K562 (cell line): Measurements from ENCODE around the gene RLIM.

ENCODE experiments used
- BRCA1 ChIP-seq, 2 experiments: fragments of 450-650 bp in 1 of 2; sonication (generic) in 1 of 2; formaldehyde crosslinking in 1 of 2; IDR thresholded peaks; 2 replicates each; pipeline versions ENCODE4 v1.5.0 to v1.6.1; 2017 to 2020; ENCODE audit warnings: mild to moderate bottlenecking in 1 of 2, missing genetic modification reagents in 1 of 2
- CAMTA2 ChIP-seq: fragments of 250-450 bp; sonication (Bioruptor Pico); conservative IDR thresholded peaks from 2 replicates; pipeline ENCODE4 v1.5.1; 2022
- CC2D1A ChIP-seq: fragments of 450-650 bp; IDR thresholded peaks from 2 replicates; pipeline ENCODE4 v1.6.1; 2017; ENCODE audit warnings: mild to moderate bottlenecking
- CEBPB ChIP-seq: fragments of 450-650 bp; IDR thresholded peaks from 2 replicates; pipeline ENCODE4 v1.6.1; 2016; ENCODE audit warnings: missing genetic modification characterization, missing compliant biosample characterization
- EGR1 ChIP-seq: fragments of 450-650 bp; conservative IDR thresholded peaks from 2 replicates; pipeline ENCODE4 v1.6.1; 2017; ENCODE audit warnings: mild to moderate bottlenecking
- HDAC6 ChIP-seq: IDR thresholded peaks from 2 replicates; pipeline ENCODE4 v1.6.1; 2012; ENCODE audit warnings: low read depth, mild to moderate bottlenecking, control low read depth, inconsistent platforms, low read length, moderate library complexity
- MYNN ChIP-seq, 2 experiments: sonication (generic); formaldehyde crosslinking in 1 of 2; IDR thresholded peaks; 2 replicates each; pipeline versions ENCODE4 v1.5.0 to v1.6.1; 2016 to 2020; ENCODE audit warnings: antibody characterized with exemption in 1 of 2, missing genetic modification reagents in 1 of 2
- NR2F6 ChIP-seq: fragments of 450-650 bp; formaldehyde crosslinking; IDR thresholded peaks from 2 replicates; pipeline ENCODE4 v1.4.0; 2020; ENCODE audit warnings: mild to moderate bottlenecking
- RBM39 ChIP-seq: fragments of 200-400 bp; formaldehyde crosslinking; optimal IDR thresholded peaks from 2 replicates; pipeline ENCODE3; 2018; ENCODE audit warnings: low read depth, low read length
- SUPT5H ChIP-seq: fragments of 450-650 bp; IDR thresholded peaks from 2 replicates; pipeline ENCODE4 v1.6.1; 2016
- TEAD4 ChIP-seq, 2 experiments: sonication (generic) in 1 of 2; formaldehyde crosslinking in 1 of 2; IDR thresholded peaks; 2 replicates each; pipeline versions ENCODE4 v1.6.1 to v1.8.0; 2012 to 2022; ENCODE audit warnings: borderline replicate concordance in 1 of 2, inconsistent platforms in 1 of 2, low read length in 1 of 2, mild to moderate bottlenecking in 1 of 2, missing genetic modification reagents in 1 of 2
- ZNF239 ChIP-seq: fragments of 250-450 bp; sonication (Bioruptor Pico); IDR thresholded peaks from 2 replicates; pipeline ENCODE4 v1.4.0; 2020; ENCODE audit warnings: mild to moderate bottlenecking
- TF ChIP-seq, protein P1 (sequence below), 3 experiments: IDR thresholded peaks in 2 of 3; conservative IDR thresholded peaks in 1 of 3; 2 replicates each; pipeline ENCODE4 v1.5.1; 2011 to 2012; ENCODE audit warnings: low read length in 3 of 3, mild to moderate bottlenecking in 3 of 3, control low read depth in 2 of 3, improper control_type of control experiment in 1 of 3, inconsistent platforms in 1 of 3, low read depth in 1 of 3, mixed read lengths in 1 of 3, moderate library complexity in 1 of 3; ENCODE audit not compliant: insufficient read depth in 2 of 3
- TF ChIP-seq, protein P2 (sequence below): fragments of 250-450 bp; sonication (Bioruptor Pico); IDR thresholded peaks from 2 replicates; pipeline ENCODE4 v1.5.0; 2020; ENCODE audit warnings: mild to moderate bottlenecking, borderline replicate concordance

DNA sequence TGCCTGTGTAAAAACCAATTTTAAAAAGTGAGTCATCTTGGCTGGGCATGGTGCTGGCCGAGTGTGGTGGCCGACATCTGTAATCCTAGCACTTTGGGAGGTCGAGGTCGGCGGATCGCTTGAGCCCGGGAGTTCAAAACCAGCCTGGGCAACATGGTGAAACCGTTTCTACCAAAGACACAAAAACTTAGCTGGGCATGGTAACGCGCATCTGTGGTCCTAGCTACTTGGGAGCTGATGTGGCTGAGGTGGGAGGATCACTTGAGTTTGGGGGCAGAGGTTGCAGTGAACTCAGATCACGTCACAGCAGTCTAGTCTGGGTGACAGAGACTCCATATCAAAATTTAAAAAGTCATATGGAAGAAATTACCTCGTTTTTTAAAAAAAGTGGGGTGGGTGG is 7.6 kb downstream of the RLIM start:
- TF ChIP-seq EGR1 (no peak), RBM39 (no peak), MYNN (IDR thresholded peaks at IDR 0.05) (no peak), MYNN (CRISPR knock-in tag; IDR thresholded peaks at IDR 0.05) (no peak), BRCA1 (IDR thresholded peaks at IDR 0.05) (no peak), BRCA1 (CRISPR knock-in tag; IDR thresholded peaks at IDR 0.05) (no peak), TEAD4 (IDR thresholded peaks at IDR 0.05; ENCODE audit: low read length) (no peak), TEAD4 (CRISPR knock-in tag; IDR thresholded peaks at IDR 0.05; ENCODE audit: borderline replicate concordance) (no peak), CC2D1A (no peak), NR2F6 (CRISPR knock-in tag) (no peak), CEBPB (tag) (no peak), CAMTA2 (CRISPR knock-in tag) (no peak), ZNF239 (CRISPR knock-in tag) (no peak), SUPT5H (no peak), HDAC6 (no peak)
- TF ChIP-seq, protein P1, sequence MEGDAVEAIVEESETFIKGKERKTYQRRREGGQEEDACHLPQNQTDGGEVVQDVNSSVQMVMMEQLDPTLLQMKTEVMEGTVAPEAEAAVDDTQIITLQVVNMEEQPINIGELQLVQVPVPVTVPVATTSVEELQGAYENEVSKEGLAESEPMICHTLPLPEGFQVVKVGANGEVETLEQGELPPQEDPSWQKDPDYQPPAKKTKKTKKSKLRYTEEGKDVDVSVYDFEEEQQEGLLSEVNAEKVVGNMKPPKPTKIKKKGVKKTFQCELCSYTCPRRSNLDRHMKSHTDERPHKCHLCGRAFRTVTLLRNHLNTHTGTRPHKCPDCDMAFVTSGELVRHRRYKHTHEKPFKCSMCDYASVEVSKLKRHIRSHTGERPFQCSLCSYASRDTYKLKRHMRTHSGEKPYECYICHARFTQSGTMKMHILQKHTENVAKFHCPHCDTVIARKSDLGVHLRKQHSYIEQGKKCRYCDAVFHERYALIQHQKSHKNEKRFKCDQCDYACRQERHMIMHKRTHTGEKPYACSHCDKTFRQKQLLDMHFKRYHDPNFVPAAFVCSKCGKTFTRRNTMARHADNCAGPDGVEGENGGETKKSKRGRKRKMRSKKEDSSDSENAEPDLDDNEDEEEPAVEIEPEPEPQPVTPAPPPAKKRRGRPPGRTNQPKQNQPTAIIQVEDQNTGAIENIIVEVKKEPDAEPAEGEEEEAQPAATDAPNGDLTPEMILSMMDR (IDR thresholded peaks at IDR 0.05 in 2 of 3, conservative IDR thresholded peaks at IDR 0.05 in 1 of 3; ENCODE audit: insufficient read depth in 2 of 3, low read depth in 1 of 3, low read length in 3 of 3): no peak
- TF ChIP-seq, protein P2, sequence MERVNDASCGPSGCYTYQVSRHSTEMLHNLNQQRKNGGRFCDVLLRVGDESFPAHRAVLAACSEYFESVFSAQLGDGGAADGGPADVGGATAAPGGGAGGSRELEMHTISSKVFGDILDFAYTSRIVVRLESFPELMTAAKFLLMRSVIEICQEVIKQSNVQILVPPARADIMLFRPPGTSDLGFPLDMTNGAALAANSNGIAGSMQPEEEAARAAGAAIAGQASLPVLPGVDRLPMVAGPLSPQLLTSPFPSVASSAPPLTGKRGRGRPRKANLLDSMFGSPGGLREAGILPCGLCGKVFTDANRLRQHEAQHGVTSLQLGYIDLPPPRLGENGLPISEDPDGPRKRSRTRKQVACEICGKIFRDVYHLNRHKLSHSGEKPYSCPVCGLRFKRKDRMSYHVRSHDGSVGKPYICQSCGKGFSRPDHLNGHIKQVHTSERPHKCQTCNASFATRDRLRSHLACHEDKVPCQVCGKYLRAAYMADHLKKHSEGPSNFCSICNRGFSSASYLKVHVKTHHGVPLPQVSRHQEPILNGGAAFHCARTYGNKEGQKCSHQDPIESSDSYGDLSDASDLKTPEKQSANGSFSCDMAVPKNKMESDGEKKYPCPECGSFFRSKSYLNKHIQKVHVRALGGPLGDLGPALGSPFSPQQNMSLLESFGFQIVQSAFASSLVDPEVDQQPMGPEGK (CRISPR knock-in tag): no peak
